ENCODE measurements around the gene PPIF.

- TF ChIP-seq CTCF (conservative IDR thresholded peaks at IDR 0.05 in 1 of 2, IDR thresholded peaks at IDR 0.05 in 1 of 2; ENCODE audit: extremely low read depth in 1 of 2, insufficient read depth in 1 of 2, low read depth in 1 of 2, low read length in 2 of 2) (no peak), EZH2 (IDR thresholded peaks at IDR 0.05; ENCODE audit: borderline replicate concordance, low read length) (no peak)
Measured at GRCh38 chr10:79380125-79380945, 33.1 kb downstream of the PPIF start.
